Fibroblast of gingiva (primary cell): ENCODE measurements around the gene PITHD1.
"Not testable (repeated sequence)": the region's sequence is repeated elsewhere in the genome, so short reads cannot be mapped to it uniquely, and the experiment has no call there.

Experiments used
- DNase-seq: peaks from one replicate; pipeline ENCODE4 v3.0.0-alpha.2; 2011; ENCODE audit warnings: low read depth

The PITHD1 gene

DNA sequence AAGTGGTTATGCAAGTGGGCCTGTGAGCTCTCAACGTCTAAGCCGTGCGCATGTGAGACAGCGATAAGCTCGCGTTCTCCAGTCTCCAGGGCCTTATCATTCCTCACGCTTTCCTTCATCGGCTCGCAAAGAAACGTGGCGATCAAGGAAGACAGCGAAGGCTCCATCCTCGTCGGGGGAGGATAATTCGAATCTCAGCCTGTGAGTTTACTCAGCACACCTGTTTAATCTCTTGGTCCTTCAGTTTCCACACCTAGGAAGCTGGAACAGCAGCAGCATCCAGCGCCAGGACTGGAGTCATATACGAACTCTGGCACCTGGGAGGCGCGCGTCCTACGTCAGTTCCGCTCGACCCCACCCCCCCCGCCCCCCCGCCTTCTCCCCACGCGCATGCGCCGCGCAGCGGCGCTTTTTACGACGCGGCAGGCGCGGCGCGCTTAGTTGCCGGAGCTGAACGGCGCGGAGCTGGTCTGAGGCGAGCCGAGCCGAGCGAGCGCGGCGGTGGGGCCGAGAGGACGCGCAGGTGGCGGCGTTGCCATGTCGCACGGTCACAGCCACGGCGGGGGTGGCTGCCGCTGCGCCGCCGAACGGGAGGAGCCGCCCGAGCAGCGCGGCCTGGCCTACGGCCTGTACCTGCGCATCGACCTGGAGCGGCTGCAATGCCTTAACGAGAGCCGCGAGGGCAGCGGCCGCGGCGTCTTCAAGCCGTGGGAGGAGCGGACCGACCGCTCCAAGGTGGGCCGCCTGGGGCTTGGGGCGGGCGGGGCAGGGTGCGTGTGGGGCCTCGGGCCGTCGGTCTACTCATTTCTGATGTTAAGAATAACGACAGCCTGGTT, at the start of gene PITHD1:
TSS of gene PITHD1 (plus strand) at position 440 of the 836 bp plus-strand sequence. CDS start at position 538, 98 bp downstream.
- peak; percentile 76 for DNase-seq

- peak; percentile 22 for DNase-seq
Measured at GRCh38 chr1:23732363-23733224, 45.6 kb upstream of the PITHD1 start.

- DNase-seq: not testable (repeated sequence)
Measured at GRCh38 chr1:23733281-23733680, 44.9 kb upstream of the PITHD1 start.

DNA sequence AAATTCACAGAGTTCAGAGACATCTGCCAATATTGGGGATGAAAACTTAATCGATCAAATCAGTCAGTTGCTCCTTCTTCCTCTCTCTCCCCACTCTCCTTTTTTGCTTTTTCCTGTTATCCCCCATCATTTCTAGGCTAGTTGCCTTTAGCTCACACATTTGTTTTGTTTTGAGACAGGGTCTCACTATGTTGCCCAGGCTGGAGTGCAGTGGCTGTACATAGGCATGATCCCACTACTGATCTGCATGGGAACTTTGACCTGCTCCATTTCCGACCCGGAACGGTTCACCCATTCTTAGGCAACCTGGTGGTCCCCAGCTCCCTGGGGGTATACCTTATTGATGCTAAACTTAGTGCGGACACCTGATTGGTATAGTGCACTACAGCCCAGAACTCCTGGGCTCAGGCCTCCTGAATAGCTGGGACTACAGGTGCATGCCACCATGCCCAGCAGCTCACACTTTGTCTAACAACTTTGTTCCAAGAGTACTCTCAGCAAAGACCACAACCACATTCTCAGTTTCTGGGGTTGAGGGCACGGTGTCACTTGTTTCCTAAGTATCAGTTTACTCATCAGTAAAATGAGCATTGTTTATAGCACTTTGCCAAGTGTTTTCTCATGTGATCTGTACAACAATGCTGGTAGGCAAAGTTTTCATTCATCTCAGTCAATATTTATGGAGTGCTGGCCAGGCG, 41.6 kb upstream of the PITHD1 start:
- no peak for DNase-seq

- peak; percentile 57 for DNase-seq
Measured at GRCh38 chr1:23741609-23742008, 36.6 kb upstream of the PITHD1 start.

GRCh38 chr1:23742670-23743286, 35.4 kb upstream of the PITHD1 start:
- no peak for DNase-seq

GRCh38 chr1:23743287-23744152, 34.7 kb upstream of the PITHD1 start, which contains the start of gene ELOA:
Gene ELOA (plus strand): TSS chr1:23743471. CDS start chr1:23743504, 33 bp downstream.
- peak; percentile 64 for DNase-seq

- peak; percentile 45 for DNase-seq
Measured at GRCh38 chr1:23745515-23745914, 32.7 kb upstream of the PITHD1 start.

DNA sequence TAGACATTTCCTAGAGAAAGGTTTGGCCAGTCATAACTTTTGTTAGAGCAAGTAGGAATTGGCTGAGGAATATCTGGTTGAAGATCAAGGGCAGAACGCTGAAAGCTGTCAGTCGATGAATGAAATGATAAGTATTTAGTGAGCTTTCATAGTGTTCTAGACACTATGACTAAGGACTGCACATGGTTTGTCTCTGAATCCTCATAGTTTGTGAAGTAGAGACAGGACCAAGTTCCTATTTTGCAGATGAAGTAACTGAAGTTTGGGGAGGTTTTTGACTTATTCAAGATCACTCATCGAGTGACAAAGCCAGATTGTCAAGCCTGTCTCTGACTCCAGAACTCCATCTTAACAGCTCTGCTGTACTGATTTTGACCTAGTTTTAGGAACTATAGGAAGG, 30.2 kb upstream of the PITHD1 start:
- no peak for DNase-seq

DNA sequence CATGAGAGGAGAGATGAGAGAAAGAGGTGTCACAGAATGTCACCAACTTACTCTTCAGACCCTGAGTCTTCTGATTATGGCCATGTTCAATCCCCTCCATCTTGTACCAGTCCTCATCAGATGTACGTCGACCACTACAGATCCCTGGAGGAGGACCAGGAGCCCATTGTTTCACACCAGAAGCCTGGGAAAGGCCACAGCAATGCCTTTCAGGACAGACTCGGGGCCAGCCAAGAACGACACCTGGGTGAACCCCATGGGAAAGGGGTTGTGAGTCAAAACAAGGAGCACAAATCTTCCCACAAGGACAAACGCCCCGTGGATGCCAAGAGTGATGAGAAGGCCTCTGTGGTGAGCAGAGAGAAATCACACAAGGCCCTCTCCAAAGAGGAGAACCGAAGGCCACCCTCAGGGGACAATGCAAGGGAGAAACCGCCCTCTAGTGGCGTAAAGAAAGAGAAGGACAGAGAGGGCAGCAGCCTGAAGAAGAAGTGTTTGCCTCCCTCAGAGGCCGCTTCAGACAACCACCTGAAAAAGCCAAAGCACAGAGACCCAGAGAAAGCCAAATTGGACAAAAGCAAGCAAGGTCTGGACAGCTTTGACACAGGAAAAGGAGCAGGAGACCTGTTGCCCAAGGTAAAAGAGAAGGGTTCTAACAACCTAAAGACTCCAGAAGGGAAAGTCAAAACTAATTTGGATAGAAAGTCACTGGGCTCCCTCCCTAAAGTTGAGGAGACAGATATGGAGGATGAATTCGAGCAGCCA, 27.0 kb upstream of the PITHD1 start:
- DNase-seq: peak; percentile 62

- DNase-seq: no peak
Measured at GRCh38 chr1:23751815-23752200, 26.4 kb upstream of the PITHD1 start.

DNA sequence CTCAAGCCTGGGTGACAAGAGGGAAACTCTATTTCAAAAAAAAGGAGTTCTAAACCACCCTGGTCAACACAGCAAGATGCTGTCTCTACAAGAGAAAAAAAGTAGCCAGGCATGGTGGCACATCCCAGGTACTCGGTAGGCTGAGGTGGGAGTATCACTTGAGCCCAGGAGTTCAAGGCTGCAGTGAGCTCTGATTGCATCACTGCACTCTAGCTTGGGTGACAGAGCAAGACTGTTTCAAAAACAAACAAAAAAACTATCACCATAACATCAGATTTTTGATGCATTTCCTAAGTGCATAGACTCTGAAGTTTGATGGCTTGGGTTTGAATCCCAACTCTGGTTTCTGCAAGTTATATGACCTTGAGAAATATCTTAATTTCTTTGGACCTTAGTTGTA, 25.3 kb upstream of the PITHD1 start:
- no peak for DNase-seq

DNA sequence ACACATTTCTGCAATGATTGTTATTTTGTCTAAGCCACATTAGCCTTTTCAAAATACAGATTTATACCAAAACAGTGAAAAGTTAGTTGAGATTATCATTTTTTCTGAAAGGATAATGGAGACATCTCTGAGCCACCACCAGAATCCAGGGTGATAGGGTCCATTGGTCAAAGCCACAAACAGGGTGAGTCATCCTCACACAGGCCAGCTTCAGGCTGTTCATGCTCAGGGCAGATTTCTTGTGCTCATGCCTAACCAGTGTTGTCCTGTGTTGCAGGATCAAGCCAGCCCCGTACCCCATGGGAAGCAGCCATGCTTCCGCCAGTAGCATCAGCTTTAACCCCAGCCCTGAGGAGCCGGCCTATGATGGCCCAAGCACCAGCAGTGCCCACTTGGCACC, 21.5 kb upstream of the PITHD1 start:
- DNase-seq: no peak

DNA sequence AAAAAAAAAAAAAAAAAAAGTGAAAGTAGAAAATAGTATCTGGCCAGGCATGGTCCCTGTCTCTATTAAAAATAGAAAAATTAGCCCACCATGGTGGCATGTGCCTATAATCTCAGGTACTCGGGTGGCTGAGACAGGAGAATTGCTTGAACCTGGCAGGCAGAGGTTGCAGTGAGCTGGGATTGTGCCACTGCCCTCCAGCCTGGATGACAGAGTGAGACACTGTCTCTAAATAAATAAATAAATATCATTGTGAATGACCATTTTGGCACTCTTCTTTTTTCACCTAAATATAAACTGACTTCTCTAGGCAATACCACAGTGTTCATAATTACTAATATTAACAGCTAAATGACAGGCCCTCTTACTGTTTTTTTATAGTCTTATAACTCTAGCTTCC, 20.4 kb upstream of the PITHD1 start:
- DNase-seq: no peak

DNA sequence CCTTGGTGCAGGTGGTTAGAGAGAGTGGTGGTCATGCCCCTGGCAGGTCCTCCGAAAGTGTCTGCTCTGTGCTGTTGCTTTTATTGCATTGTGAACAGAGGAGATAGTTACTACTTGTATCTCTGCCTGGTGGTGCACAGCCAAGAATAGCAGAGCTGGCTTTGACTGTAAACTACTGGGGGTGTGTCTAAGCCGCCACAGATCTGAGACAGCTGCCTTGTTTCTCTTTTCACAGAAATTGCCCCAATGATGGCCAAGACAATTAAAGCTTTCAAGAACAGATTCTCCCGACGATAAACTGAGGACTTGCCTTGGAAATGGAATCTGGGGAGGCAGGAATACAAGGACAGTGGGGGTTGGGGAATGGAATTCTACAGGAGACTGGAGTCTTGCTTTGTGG, 18.9 kb upstream of the PITHD1 start:
- peak; percentile 32 for DNase-seq

DNA sequence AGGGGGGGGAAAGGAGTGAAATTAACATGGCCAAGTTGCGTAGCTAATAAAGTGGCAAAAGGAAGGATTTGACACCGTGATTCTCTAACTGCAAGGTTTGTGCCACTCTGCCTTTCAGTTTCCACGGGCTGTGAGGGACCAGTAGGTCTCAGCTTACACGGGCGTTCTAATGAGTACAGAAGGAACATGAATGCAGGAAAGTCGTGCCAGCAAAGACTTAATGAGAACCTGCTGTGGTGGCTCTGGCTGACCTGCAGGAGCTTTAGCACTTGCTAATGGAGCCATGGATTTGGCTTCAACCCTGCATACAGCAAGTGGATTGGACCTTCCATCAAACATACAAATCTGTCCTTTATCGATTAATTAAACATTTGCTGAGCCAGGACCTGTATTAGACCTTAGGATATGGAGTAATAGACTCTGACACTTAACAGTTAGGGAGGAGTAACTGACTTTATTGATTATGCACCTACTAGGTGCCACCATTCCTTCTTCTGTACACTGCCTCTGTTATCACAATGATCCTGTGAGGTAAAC, 15.1 kb upstream of the PITHD1 start:
- peak; percentile 83 for DNase-seq

GRCh38 chr1:23768733-23769132, 9.5 kb upstream of the PITHD1 start:
- no peak for DNase-seq

- DNase-seq: peak; percentile 75
Measured at GRCh38 chr1:23772049-23772853, 6.0 kb upstream of the PITHD1 start.

- DNase-seq: no peak
Measured at GRCh38 chr1:23772854-23773242, 5.4 kb upstream of the PITHD1 start.
